Epidermal melanocyte (primary cell): ENCODE measurements around the gene ZC3H7B.

Experiments used
- DNase-seq: peaks from one replicate; pipeline ENCODE4 v3.0.0; 2011; ENCODE audit warnings: low spot score; ENCODE audit not compliant: insufficient read length

Gene ZC3H7B

GRCh38 chr22:41324821-41325528, 23.6 kb downstream of the ZC3H7B start:
- DNase-seq, result no peak

GRCh38 chr22:41327124-41327523, 25.8 kb downstream of the ZC3H7B start:
- DNase-seq, result no peak

GRCh38 chr22:41330169-41330568, 28.8 kb downstream of the ZC3H7B start:
- no peak for DNase-seq

DNA sequence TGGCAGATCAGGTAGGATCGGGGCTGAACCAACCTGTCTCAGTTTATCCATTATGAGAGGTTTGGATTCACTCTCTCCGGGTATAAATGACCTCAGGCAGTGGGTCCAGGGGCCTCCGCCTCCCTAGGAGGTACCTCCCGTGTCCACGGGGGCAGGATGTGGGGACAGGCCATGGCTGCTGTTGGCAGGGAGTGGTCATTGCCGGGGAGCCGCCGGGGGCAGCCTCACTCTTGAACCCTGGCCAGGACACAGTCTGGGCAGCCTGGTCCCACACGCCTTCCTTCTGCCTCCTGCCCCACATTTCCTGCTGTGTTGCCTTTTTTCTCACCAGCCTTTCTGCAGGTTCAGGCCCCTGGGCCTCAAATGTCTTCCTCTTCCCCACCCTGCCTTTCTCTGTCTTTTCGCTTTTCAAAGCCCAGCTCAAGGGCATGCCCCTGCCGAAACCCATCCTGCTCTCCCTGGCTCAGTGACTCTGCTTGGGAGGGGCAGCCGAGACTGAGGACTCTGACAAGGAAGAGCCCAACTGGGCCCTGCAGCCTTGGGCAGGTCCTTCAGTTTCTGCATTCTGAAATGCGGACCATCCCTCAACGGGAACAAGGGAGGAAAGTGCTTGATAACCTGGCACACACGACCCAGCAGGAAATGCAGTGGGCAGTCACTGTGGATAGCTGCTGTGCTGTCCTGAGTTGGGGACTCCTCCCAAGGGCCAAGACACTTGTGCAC, 31.1 kb downstream of the ZC3H7B start:
- no peak for DNase-seq

- no peak for DNase-seq
These were observed 32.5 kb downstream of the ZC3H7B start for GRCh38 chr22:41333806-41334205.

DNA sequence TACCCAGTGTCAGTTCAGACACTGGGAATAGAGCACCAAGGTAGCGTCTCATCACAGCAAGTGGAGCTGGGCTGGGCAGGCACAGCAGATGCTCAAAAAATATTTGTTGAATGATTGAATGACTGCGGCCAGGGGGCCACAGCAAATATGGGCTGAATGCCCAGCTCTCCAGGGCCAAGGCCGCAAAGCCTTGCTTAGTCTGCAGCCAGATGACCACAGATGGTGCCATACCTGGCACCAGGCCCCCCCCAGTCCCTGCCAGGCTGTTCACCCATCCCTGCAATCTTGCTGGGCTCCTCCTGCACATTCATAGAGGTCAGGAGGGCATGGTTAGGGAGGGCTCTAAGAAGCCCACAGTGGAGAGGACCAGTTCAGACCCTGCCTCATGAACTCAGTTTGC, 32.9 kb downstream of the ZC3H7B start:
- no peak for DNase-seq

- no peak for DNase-seq
These were observed 33.8 kb downstream of the ZC3H7B start for GRCh38 chr22:41334951-41335635.

- DNase-seq, result no peak
These were observed 37.4 kb downstream of the ZC3H7B start for GRCh38 chr22:41338614-41339212.

DNA sequence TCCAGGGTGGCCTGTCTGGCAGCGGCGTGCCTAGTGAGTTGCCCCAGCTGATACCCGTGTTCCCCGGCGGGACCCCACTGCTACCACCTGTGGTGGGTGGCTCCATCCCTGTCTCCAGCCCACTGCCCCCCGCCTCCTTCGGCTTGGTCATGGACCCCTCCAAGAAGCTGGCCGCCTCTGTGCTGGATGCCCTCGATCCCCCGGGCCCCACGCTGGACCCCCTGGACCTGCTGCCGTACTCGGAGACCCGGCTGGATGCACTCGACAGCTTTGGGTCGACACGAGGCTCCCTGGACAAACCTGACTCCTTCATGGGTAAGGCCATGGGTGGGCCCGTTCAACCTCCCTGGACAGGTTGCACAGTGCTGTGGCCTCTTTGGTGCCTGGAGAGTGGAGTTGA, 38.5 kb downstream of the ZC3H7B start:
- DNase-seq, result no peak

- DNase-seq, result no peak
These were observed 39.0 kb downstream of the ZC3H7B start for GRCh38 chr22:41340357-41340756.

DNA sequence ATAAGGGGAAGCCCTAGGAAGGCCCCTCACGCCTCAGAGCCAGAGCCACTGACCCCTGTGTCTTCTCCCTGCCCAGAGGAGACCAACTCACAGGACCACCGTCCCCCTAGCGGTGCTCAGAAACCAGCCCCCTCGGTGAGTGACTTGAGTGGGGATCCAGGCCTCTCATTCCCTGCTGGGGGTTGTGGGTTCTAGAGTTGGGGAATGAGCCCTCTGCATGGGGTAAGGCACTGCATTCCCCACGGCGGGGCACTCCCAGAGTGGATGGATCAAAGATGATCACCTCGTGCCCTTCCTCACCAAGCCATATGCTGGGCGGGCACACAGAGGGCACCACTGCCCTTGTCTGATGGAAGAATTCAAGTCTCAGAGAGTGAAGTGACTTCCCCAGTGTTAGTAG, 39.7 kb downstream of the ZC3H7B start:
- DNase-seq, result no peak

DNA sequence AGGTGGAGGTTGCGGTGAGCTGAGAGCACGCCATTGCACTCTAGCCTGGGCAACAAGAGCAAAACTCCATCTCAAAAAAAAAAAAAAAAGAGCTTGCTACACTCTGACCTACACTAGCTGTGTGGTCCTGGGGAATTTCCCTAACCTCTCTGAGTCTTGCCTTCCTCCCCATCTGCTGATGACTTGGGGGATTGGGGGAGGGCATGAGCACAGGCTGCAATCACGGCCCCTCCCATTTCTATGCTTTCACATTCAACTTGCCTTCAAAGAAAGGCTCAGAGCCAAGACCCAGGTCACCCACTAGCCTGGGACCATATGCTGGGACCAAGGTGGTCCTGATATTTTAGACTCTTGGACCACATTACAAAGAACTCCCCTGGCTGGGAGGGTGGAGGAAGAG, 40.7 kb downstream of the ZC3H7B start:
- no peak for DNase-seq

GRCh38 chr22:41343300-41343699, 42.0 kb downstream of the ZC3H7B start:
- no peak for DNase-seq

- no peak for DNase-seq
These were observed 42.4 kb downstream of the ZC3H7B start for GRCh38 chr22:41343717-41344116.

DNA sequence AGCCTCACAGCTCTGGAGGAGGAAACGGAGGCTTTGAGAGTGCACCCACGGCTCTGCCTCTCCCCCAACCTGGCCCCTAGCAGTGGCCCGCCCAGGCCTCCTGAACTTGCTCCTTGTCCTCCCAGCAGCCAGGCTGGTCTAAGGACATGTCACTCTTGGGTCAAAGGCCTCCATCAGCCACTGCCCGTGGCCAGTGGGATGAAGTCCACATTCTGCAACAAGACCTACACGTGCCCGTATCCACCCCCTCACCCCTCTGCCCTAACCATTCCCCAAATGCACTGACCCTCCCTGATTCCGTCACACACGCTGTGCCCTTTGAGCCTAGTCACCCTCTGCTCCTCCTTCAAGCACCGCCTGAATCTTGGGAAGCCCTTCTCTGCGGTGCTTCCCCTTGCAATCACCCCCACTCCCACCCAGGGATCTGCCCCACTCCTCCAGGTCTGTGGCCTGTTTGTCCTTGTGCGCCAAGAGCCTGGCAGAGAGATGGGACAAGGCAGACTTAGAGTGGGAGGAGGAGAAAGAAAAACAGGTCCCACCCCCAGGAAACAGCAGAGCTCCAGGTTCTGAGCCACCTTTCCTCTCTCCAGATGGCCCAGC, 43.0 kb downstream of the ZC3H7B start:
- no peak for DNase-seq

- DNase-seq, result no peak
These were observed 44.5 kb downstream of the ZC3H7B start for GRCh38 chr22:41345807-41346335.

GRCh38 chr22:41347066-41347859, 45.9 kb downstream of the ZC3H7B start:
- DNase-seq, result no peak

GRCh38 chr22:41348964-41349484, 47.7 kb downstream of the ZC3H7B start:
- no peak for DNase-seq

GRCh38 chr22:41350087-41350486, 48.8 kb downstream of the ZC3H7B start:
- no peak for DNase-seq

- no peak for DNase-seq
These were observed 49.7 kb downstream of the ZC3H7B start for GRCh38 chr22:41351011-41351410.
